Adrenal gland (tissue), 5 donors: ENCODE results near the gene SUPT6H.

Experiments used
- POLR2A ChIP-seq, 2 donors: fragments of 450-650 bp; IDR thresholded peaks; one replicate each; pipeline ENCODE4 v1.6.1; 2017; ENCODE audit warnings: antibody characterized with exemption in 2 of 2, mild to moderate bottlenecking in 2 of 2, moderate library complexity in 1 of 2
- TF ChIP-seq, protein P1 (sequence below), 6 experiments: fragments of 450-650 bp in 4 of 6; fragments of 200-600 bp in 2 of 6; sonication (generic) in 1 of 6; IDR thresholded peaks; 1 replicate in 5 of 6; 2 replicates in 1 of 6; pipeline versions ENCODE4 v1.5.1 to v1.8.0; 2016 to 2021; ENCODE audit warnings: antibody characterized with exemption in 6 of 6, mild to moderate bottlenecking in 2 of 6, moderate library complexity in 1 of 6
- donor health status: DM: no; HTN: no; CAD: no.

DNA sequence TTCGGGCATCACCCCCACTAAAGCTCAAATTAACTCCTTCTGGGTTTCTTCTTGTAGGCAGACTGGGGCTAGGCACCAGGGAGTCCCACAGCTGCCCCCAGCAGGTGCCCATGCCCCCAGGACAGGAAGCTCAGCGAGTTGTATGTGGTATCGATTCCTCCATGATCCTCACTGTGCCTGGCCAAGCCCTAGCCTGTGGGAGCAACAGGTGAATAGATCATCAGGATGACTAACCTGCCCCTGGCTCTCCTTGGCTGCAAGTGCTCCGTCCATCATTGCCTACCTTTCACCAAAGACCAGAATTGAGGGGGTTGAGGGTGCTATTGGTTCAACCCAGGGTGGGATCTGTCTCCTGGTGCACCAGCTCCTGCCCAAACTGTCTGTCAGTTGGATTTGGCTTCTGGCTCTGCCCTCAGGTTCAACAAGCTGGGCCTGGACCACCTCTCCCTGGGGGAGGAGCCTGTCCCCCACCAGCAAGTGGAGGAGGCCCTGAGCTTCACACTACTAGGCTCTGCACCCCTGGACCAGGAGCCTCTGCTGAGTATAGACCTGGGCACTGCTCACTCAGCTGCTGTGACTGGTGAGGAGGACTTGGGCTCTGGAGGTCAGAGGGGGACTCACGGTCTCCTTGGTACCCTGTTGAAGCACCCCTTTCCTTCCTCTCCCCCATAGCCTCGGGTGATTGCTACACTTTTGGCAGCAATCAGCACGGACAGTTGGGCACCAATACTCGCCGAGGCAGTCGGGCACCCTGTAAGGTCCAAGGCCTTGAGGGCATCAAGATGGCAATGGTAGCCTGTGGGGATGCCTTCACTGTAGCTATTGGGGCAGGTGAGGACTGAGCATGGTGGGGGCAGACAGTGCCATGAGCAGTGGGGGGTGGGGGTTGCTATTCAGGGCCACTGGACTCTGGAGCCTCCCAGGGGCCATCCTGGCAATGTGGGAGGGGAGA is 78.7 kb downstream of the SUPT6H start:
- TF ChIP-seq, protein P1, sequence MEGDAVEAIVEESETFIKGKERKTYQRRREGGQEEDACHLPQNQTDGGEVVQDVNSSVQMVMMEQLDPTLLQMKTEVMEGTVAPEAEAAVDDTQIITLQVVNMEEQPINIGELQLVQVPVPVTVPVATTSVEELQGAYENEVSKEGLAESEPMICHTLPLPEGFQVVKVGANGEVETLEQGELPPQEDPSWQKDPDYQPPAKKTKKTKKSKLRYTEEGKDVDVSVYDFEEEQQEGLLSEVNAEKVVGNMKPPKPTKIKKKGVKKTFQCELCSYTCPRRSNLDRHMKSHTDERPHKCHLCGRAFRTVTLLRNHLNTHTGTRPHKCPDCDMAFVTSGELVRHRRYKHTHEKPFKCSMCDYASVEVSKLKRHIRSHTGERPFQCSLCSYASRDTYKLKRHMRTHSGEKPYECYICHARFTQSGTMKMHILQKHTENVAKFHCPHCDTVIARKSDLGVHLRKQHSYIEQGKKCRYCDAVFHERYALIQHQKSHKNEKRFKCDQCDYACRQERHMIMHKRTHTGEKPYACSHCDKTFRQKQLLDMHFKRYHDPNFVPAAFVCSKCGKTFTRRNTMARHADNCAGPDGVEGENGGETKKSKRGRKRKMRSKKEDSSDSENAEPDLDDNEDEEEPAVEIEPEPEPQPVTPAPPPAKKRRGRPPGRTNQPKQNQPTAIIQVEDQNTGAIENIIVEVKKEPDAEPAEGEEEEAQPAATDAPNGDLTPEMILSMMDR (IDR thresholded peaks at IDR 0.05) = no peak
- no peak for TF ChIP-seq POLR2A (IDR thresholded peaks at IDR 0.05)
